Midbrain (tissue), 1 donor: Measurements from ENCODE around the gene TNS3.

Experiments used
- DNase-seq: peaks from one replicate; lab custom pipeline; 2025; lab: John Stamatoyannopoulos, UW

TNS3 gene

DNA sequence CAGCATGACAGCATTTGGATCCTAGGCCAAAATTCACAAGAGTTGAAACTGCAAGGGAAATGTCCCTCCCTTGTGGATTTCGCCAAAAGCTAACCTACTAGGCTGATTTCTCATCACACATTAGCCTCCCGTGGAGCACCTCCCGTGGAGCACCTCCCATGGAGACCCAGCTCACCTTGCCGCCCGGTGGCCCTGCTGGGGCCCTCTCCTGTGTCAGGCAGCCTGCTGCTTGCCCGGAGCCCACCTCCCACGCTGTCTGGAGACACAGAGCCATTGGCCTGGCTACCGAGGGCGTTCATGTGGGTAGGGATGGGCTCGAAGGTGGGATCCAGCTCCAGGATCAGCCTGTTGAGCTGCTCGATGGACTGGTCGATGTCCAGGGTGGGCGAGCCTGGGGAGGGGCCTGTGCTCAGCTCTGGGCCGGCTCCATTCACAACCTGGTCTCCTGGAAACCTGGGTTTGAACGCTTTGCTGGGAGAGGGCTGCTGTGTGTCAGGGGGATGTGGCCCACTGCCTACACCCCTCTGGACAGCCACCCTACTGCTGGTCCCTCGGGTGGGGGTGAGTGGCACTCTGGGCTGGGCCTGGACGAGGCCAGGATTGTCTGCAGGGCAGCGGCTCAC is 213.6 kb downstream of the TNS3 start:
- no peak for DNase-seq

DNA sequence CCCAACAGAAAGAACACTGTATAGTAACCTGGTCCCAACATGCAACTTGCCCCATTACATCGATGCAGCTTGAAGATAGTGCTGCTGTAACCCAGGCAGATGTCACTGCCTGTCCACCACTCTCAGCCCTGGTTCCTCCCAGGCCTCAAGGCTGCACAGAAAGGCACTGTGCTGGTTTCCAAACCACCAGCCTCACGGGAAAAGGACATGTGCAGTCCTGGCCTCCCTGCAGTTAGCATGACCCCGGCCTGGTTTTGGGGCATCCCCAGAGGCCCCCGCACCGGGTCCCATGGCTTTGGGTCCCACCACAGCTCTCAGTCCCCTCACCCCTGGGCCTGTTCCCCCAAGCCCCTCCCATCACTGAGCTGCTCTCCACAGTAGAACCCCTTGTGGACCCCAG is 214.5 kb downstream of the TNS3 start:
- DNase-seq: no peak

DNA sequence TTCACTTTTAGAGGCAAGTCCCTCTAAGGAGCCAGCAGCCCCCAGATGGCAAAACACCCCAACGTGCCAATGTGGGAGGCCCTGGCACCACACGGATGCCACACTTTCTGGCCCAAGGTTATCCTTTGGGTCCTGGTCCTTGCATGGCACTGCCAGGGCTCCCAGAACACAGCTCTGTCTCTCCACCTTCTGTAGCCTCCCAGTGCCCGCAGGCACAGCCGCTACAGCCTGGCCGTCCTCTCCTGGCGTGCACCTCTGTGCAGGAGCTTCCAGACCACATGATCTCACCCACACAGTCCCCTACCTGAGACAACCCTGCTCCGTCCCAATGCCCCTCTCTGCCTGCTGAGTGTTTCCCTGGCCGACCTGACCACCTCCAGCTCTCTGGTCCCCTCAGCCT is 215.0 kb downstream of the TNS3 start:
- no peak for DNase-seq

DNA sequence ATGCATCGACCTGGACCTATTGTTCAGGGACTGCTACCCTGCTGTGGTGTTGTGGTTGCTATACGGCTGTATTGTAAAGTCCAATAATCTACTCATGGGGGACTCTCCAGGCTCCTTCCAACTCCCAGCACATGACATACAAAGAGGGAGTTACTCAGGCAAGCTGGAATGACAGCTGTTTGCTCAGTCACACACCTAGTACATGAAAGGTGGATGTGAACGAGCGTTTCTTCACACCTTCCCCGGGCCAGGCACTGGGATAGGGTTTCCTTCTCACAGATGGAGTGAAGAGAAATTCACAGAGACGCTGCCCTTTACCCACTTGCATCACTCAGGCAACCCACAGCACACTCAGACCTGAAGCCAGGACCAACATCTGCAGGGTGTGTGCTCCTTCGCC is 215.7 kb downstream of the TNS3 start:
- DNase-seq: no peak

DNA sequence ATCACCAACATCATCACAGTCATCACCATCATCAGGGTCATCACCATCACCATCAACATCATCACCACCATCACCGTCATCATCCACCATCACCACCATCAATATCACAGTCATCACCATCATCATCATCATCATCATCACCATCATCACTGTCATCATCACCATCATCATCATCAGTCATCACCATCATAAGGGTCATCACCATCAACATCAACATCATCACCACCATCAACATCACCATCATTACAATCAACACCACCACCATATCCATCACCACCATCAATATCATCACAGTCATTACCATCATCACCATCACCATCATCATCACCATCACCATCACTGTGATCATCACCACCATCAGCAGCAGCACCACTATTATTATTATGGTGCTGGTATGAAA is 218.9 kb downstream of the TNS3 start:
- no peak for DNase-seq

DNA sequence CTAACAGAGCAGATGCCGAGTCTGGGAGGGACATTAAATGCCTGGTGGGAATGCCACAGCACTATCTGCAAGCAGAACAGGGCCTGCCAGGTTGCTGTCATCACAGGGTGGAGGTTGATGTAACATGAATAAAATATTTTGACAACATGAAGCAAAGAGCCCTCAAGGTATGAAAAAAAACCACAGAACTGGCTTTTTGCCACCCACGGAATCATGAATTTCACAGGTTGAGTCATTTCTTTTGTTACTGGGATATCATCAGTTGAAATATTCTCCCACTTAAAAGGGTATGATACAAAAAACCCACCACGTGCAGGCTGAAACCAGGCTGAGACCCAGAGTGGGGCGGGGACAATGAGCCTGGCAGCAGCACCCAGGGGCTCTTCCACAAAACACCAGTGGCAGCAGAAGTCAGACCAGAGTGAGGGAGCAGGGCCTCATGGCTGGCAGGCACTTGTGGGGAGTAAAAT is 220.1 kb downstream of the TNS3 start:
- no peak for DNase-seq

DNA sequence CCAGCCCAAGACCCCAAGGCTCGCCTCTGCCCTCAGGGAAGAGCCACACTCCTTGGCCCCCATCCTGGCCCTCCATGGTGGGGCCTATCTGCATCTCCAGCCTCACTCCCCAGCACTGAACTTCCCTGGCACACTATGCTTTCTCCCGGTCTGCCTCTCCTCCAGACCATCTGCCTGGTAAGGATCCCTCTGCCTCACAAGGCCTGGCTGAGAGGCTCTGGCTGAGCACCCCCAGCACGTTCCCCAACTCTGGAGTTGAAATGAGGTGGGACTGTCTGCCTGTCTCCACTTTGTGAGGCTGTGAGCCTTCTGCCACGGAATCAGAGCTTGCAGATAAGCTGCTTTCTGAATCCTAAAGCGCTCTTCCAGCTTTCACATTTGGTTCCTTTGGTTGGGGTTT is 220.7 kb downstream of the TNS3 start:
- no peak for DNase-seq

DNA sequence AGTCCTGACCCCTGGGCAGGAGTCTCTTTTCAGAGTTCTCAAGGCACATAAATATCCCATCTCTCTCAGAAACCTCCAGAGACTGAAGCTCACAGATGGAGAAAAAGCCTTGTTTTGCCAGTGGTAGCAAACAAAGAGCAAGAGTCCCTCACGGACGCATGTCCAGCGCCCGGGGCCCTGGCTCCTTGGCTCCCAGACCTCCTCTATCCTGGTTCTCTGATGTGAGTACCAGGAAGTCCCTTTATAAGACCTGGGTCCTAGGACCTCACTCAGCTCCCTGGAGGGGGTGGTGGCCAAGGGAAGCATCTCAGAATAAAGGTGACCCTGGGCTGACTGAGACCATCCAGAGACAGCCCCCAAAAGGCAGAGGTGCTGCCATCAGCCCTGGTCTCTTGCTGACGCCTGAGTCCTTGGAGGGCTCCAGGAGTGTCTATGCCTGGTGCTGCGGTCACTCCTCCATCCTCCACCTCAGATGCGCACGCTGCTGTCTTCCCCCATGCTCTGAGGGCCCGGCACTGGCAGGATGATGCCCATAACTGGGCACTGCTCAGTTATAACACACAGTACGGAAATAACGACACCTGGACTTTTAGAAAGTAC is 221.5 kb downstream of the TNS3 start:
- DNase-seq: no peak

DNA sequence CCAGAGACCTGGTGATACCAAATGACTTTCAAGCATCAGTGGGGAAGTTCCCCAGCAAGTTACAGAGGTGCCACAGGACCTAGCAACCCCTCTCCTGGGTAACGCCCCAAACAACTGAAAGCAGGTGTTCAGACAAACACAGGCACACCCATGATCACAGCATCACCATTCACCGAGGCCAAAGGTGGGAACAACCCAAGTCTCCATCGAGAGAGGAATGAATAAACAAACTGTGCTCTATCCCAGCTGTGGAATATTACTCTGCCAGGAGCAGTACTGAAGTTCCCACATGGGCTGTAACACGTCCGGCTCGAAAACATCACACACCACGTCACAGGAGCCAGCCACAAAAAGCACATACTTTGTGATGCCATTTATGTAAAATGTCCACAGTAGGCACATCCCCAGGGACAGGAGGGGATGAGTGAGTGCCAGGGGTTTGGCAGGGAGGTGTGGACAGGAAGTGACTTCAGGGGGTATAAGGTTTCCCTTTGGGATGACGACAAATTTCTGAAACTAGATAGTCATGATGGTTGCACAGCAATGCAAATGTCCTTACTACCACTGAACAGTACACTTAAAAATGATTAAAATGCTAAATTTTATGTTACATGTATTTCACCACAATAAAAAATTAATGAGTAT is 222.8 kb downstream of the TNS3 start:
- DNase-seq: no peak

DNA sequence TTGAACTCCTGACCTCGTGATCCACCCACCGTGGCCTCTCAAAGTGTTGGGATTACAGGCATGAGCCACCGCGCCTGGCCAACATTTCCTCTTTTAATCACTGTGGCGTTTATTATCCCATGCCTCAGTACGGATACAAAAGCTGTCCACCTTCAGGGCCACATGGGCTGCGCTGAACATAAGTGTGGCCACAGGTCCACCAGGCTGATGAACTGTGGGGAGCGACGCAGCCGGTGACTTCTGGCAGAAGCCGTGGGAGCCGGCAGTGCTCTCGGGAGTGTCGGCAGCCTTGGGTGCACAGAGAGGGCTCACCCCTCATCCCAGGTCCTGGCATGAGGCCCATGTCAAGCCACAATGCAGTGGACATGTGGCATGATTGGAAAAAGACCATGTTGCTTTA is 223.6 kb downstream of the TNS3 start:
- no peak for DNase-seq

DNA sequence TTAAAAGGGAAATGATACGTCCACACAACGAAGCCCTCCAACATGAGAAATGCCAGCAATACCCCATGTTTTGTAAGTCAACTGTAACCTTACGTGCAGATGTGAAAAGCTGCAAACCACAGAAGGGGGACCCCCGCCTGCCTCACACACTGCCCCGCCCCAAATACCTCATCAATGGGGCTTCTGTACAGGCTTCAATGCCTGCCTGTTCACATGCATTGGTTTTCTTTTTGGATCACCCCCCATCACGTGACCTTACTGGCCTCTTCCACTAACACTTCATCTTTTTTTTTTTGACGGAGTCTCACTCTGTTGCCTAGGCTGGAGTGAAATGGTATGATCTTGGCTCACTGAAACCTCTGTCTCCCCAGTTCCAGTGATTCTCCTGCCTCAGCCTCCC is 224.0 kb downstream of the TNS3 start:
- no peak for DNase-seq

DNA sequence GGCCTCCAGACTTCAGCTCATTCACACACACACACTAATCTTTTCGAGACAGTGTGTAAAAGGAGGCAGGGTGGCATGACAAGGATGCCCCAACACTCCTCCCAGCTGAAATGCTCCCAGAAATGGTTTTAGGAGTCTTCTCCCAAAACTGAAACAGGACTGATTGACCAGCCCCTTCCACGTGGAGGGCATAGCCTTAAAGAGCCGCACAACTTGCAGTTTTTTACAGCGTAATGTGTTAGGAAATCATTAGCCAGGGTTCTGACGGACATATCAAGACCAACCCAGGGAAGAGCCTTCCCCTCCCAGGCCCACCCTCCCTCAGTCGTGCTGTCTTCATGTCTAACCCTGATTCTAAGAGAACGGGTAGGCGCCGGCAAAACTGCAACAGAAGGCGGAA is 224.6 kb downstream of the TNS3 start:
- DNase-seq: no peak

DNA sequence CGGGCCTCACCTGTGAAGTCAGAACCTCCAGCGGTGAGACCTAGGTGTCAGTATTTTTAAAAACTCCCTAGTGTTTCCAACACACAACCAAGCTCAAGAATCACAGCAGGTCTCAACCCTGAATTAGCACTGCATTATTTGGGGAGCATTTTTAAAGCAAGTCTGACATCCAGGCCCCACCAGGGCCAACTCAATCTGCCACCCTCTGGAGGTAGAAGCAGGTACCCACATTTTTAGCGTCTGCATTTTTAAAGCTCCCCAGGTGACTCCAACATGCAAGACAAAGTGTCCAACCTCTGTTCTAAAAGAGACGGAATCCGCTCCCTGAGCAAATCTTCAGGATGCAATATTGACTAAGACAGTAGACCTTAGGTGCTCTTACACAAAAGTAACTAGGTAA is 225.7 kb downstream of the TNS3 start:
- no peak for DNase-seq

DNA sequence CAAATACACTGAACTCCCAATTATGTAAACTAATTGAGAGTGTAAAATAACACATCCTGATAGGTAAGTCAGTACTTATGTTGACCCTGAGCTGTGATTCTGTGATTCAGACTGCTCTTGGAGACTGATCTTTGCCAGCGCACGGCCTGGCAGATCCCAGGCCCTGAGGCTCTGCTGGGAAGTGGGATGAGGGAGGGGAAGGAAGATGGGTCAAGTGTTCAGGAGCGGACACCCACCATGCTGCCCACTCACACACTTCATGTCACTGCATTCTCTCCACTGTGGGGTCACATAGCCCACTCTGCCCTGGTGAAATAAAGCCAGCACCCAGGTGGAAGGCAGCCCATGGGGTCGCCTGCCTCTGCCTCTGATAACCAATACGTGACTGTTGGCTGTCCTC is 226.2 kb downstream of the TNS3 start:
- no peak for DNase-seq

DNA sequence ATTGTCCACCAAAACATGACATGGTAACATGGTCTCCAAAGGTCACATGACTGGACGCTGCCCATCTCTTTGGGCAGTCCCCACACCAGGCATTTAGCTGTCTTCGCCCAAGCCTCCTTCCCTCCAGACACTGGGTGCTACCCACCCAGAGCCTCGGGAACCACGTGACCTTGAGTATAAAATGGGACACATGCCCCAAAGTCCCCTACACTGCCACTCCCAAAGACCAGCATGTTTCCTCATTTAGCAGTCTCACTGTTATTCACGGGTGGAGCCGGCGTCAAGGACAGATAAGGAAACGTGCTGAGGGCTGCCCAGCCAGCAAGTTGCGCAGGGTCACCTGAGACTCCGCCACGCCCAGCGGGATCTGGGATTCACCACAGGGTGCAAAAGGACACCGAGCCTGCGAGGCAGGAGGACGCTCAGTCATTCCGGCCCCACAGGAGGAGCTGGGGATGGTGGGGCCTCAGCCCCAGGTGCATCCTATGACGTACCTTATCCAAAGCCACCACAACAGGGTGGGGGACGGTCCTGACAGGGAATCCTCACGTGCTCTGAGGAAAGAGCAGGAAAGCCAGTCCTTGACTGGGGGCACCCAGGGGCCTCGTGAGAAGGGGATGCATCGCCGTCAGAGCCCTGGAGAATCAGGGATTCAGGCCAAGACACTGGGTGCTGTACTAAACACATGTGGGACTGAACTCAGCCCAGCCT is 226.9 kb downstream of the TNS3 start:
- DNase-seq: no peak

DNA sequence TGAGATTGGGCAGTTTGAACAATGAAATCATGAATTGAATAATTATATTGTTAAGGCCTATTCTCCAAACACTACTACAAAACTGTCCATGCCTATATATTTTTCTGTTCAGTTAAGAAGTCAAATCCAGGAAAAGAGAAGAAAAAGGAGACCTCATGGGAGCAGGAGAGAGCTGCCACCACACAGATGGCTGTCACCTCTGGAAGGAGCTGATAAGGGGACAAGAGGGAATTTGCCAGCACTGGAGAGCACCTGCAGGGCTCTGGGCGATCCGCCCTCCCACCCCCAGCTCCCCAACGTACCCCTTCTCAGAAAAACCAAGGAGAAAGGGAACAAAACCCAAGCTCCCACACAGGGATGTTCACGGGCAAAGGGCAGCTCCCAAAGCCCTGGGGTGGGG is 227.8 kb downstream of the TNS3 start:
- DNase-seq: no peak

DNA sequence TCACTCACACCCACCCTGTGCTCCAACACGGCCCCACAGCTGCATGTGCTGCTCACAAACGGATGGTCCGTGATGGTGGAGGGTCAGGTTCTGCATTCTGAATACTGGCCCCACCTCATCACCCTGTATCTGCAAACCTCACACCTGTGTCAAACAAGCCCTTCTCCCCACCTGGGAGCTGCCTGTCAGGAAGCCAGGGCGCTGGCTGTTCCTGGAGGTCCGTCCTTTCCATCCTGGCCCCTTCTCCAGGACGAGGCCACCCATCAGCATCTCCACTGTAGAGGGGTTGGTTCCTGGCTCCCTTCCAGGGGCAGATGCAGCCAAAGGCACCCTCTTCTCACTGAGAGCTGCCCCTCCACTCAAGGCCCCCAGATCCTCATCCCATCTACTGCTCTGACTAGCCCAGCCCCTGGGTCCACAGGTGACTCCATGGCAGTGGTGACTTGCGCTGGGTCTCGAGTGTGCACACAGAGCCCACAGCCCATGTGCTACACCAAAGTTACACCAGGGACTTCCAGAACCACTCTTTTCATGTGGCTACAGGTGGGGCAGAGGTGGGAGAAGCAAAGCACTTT is 229.4 kb downstream of the TNS3 start:
- DNase-seq: no peak

DNA sequence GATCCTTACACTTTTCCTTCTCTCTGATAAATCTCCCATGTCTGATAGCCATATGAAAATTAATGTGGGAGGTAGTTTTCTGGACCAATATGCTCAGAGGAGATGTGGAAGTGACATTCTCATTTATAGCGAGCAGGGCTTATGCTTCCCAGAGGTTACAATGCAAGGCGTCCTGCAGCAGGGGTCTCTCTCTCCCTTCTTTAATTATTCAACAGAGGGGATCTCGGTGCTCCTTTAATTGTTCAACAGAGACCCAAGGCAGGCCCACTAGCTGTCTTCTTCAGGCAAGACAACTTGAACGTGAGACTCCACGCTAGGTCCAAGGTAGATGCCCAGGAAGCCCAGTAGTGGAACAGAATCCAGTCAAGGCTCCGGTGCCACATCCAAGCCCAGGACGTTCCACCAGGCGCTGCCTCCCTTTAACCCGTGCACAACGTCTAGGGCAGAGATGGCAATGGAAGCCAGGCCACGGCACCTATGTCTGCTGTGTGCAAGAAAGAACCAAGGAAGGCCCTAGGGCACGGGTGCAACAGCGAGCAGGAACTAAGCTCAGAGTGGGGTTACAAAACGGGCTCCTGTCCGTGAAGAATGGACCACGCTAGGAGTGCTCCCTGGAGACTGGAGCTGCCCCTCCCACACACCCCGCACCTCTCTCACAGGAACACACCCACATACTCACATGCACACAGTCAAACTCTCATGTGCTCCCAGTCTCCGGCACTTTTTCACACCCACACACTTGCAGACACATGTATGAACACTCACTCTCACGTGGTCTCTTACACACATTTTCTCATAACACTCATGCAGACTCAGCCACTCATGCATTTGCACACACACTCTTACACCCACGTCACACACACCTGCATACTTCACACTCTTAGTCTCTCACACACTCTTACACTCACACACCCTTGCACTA is 230.4 kb downstream of the TNS3 start:
- no peak for DNase-seq

DNA sequence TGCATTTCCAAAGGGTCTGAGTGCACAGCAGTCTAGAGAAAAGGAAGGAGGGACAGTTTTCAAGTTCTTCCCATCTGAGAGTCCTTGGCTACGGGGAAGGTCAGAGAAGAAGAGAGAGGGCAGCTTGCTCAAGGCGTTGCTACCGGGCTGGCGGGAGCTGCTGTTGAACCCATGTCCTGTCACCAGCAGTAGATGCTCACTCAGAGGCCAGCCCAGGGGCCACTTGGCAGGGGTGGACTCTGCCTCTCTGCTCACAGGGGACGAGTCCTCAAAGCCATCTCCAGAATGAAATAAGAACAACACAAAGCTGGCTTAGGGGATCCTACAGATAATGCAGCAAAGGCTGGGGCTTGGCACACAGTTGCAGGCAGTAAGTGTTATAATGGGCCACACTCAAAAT is 231.5 kb downstream of the TNS3 start:
- DNase-seq: no peak

DNA sequence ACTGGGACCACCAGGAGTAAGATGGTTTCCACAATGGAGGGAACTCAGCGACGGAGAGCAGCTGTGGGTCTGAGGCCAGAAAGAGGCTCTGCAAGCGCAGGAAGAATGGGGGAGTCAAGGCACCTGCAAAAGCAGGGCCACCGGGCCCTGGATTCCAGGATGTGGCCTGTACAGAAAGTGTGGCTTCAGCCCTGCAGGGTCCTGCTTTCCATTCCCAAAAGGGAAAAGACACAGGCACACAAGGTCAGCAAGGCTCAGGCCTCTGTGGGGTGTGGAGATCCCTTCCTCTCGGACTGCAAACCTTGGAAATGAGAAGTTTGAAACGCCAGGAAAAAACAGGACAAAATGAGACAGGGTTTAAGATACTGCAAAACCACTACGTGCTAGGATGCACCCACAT is 232.5 kb downstream of the TNS3 start:
- no peak for DNase-seq

DNA sequence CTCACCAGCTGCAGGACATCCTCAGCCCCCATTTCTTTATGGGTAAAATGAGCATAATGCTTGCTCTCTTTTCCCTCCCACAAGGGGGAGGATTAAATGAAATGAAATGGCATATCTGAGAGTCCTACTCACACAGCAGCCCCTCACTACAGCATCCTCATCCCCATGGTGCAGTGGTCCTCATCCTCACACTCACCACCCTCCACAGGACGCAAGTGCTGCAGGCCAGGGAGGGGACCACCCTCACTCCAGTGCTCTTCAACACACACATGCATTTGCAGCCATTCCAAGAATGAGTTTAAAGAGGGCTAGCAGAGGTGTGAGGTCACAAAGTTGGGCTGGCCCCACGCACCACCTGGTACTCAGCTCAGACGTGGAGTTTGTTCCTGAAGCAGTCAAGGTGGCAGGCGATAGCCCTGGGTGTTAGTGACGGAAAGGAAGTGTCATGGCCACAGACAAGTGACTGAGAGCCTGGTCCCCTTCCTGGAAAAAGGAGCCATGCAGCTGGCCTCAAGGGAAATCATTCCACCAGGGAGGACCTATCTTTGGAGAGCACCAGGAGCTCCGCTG is 234.0 kb downstream of the TNS3 start:
- DNase-seq: no peak
